ENCODE measurements around the gene EFNA5. TPM values are rescaled to one million over a fixed set of nuclear protein-coding genes. Genes with fewer than 3 reads are reported as not detected.

EFNA5 gene
- total and polyA plus RNA-seq, 2 of the 13 experiments (the other 11 are each of a cell fraction or from before 2014, with no cell fraction given), result not detected

DNA sequence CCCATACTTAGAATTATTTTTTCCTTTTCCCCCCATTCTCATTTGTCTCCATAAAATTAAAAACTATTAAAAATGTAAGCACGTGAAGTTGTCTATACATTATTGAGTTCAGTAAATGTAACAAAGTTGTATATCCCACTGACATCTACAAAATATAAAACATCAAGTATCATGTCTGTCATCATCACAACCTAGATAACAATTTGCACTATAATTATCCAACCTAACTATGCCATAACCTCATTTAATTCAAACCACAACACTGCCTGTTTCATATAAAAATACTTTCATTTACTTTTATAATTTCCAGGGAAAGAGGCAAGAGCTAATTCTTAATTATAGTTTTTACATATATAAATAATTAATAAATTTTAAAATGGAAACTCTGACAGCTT lies 9.1 kb downstream of the EFNA5 start:
- DNase-seq (ENCODE audit: low spot score) (no peak), FAIRE-seq (no peak), ATAC-seq (no peak)
- Histone ChIP-seq H3K4me2 (ENCODE audit: low read depth, low read length) (no peak overlapping the region), H3K4me3 (replicated peaks in 1 of 3; ENCODE audit: insufficient read depth in 1 of 3, low read depth in 2 of 3, low read length in 3 of 3) (no peak overlapping the region), H3K9me3 (ENCODE audit: low read length) (no peaks in the 10 kb centered on the region), H4K20me1 (ENCODE audit: insufficient read depth, low read length) (no peaks in the 10 kb centered on the region), H3K4me1 (ENCODE audit: insufficient read depth, low read length) (no peaks in the 10 kb centered on the region), H3K9ac (ENCODE audit: insufficient read depth, low read depth, low read length) (no peak overlapping the region), H2AFZ (ENCODE audit: low read length) (no peak overlapping the region), H3K27ac (ENCODE audit: extremely low read length, insufficient read depth, low read length) (no peak overlapping the region), H3K36me3 (replicated peaks in 1 of 2; ENCODE audit: control insufficient read depth in 1 of 2, insufficient read depth in 2 of 2, low read length in 2 of 2) (no peaks in the 10 kb centered on the region), H3K79me2 (ENCODE audit: insufficient read depth, low read length) (no peaks in the 10 kb centered on the region), H3K27me3 (ENCODE audit: control insufficient read depth in 1 of 2, insufficient read depth in 2 of 2, low read length in 2 of 2) (no peaks in the 10 kb centered on the region)
- BruUV-seq (replicated peaks), result no TSS peak
- POLR2A ChIA-PET, result no interaction called here
- TF ChIP-seq ZSCAN9 (CRISPR knock-in tag; IDR thresholded peaks at IDR 0.05; ENCODE audit: borderline replicate concordance) (no peak), GABPA (IDR thresholded peaks at IDR 0.05; ENCODE audit: low read depth, low read length) (no peak), GABPA (CRISPR knock-in tag; IDR thresholded peaks at IDR 0.05; ENCODE audit: low read depth) (no peak)
- TF ChIP-seq, protein P1, sequence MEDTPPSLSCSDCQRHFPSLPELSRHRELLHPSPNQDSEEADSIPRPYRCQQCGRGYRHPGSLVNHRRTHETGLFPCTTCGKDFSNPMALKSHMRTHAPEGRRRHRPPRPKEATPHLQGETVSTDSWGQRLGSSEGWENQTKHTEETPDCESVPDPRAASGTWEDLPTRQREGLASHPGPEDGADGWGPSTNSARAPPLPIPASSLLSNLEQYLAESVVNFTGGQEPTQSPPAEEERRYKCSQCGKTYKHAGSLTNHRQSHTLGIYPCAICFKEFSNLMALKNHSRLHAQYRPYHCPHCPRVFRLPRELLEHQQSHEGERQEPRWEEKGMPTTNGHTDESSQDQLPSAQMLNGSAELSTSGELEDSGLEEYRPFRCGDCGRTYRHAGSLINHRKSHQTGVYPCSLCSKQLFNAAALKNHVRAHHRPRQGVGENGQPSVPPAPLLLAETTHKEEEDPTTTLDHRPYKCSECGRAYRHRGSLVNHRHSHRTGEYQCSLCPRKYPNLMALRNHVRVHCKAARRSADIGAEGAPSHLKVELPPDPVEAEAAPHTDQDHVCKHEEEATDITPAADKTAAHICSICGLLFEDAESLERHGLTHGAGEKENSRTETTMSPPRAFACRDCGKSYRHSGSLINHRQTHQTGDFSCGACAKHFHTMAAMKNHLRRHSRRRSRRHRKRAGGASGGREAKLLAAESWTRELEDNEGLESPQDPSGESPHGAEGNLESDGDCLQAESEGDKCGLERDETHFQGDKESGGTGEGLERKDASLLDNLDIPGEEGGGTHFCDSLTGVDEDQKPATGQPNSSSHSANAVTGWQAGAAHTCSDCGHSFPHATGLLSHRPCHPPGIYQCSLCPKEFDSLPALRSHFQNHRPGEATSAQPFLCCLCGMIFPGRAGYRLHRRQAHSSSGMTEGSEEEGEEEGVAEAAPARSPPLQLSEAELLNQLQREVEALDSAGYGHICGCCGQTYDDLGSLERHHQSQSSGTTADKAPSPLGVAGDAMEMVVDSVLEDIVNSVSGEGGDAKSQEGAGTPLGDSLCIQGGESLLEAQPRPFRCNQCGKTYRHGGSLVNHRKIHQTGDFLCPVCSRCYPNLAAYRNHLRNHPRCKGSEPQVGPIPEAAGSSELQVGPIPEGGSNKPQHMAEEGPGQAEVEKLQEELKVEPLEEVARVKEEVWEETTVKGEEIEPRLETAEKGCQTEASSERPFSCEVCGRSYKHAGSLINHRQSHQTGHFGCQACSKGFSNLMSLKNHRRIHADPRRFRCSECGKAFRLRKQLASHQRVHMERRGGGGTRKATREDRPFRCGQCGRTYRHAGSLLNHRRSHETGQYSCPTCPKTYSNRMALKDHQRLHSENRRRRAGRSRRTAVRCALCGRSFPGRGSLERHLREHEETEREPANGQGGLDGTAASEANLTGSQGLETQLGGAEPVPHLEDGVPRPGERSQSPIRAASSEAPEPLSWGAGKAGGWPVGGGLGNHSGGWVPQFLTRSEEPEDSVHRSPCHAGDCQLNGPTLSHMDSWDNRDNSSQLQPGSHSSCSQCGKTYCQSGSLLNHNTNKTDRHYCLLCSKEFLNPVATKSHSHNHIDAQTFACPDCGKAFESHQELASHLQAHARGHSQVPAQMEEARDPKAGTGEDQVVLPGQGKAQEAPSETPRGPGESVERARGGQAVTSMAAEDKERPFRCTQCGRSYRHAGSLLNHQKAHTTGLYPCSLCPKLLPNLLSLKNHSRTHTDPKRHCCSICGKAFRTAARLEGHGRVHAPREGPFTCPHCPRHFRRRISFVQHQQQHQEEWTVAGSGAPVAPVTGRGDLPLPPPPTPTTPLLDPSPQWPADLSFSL (CRISPR knock-in tag; IDR thresholded peaks at IDR 0.05), result no peak
- TF ChIP-seq, protein P2, sequence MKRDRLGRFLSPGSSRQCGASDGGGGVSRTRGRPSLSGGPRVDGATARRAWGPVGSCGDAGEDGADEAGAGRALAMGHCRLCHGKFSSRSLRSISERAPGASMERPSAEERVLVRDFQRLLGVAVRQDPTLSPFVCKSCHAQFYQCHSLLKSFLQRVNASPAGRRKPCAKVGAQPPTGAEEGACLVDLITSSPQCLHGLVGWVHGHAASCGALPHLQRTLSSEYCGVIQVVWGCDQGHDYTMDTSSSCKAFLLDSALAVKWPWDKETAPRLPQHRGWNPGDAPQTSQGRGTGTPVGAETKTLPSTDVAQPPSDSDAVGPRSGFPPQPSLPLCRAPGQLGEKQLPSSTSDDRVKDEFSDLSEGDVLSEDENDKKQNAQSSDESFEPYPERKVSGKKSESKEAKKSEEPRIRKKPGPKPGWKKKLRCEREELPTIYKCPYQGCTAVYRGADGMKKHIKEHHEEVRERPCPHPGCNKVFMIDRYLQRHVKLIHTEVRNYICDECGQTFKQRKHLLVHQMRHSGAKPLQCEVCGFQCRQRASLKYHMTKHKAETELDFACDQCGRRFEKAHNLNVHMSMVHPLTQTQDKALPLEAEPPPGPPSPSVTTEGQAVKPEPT (CRISPR knock-in tag; IDR thresholded peaks at IDR 0.05; ENCODE audit: low read depth), result no peak
- TF ChIP-seq, protein P3, sequence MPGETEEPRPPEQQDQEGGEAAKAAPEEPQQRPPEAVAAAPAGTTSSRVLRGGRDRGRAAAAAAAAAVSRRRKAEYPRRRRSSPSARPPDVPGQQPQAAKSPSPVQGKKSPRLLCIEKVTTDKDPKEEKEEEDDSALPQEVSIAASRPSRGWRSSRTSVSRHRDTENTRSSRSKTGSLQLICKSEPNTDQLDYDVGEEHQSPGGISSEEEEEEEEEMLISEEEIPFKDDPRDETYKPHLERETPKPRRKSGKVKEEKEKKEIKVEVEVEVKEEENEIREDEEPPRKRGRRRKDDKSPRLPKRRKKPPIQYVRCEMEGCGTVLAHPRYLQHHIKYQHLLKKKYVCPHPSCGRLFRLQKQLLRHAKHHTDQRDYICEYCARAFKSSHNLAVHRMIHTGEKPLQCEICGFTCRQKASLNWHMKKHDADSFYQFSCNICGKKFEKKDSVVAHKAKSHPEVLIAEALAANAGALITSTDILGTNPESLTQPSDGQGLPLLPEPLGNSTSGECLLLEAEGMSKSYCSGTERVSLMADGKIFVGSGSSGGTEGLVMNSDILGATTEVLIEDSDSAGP (CRISPR knock-in tag; IDR thresholded peaks at IDR 0.05; ENCODE audit: borderline replicate concordance), result no peak
- 0% methylated on average over 1 of the region's 1 CpG for WGBS (ENCODE audit: low lambda C conversion rate)
- intact Hi-C loops (cut with micrococcal nuclease; ENCODE audit: unreplicated experiment), result no loop called here
- CTCF ChIA-PET (ENCODE audit: low intra/inter-chr PET ratio, low total read pairs), result no interaction called here
- in situ Hi-C loops (cut with HindIII; ENCODE audit: extremely low pct_ligation_motif_present, low pct_unique_long_range_greater_than_20kb), result no loop called here

All from HepG2 (cell line).